Upper lobe of left lung (tissue), 6 donors: ENCODE data around the gene PPP1R12B. TPM values are rescaled to one million over a fixed set of nuclear protein-coding genes. Genes with fewer than 3 reads are reported as not detected.
"Not testable (repeated sequence)": the region's sequence is repeated elsewhere in the genome, so short reads cannot be mapped to it uniquely, and the experiment has no call there.

ENCODE experiments used
- ATAC-seq, 2 donors: fragments of 200-7000 bp; cut with Tn5 transposase; one replicate each; pipeline ENCODE4 v1.9.1; 2022; ENCODE audit warnings: mild to moderate bottlenecking in 2 of 2, moderate library complexity in 2 of 2; ENCODE audit not compliant: low FRiP score in 2 of 2
- DNase-seq, 2 donors: peaks; one replicate each; pipeline ENCODE4 v3.0.0-alpha.2; 2019 to 2020
- H3K27ac ChIP-seq, 4 donors: fragments of 200-600 bp; sonication (generic); one replicate each; pipeline ENCODE4 v1.5.1; 2016 to 2019
- H3K27me3 ChIP-seq, 4 donors: fragments of 200-600 bp; sonication (generic); one replicate each; pipeline ENCODE4 v1.5.1; 2017 to 2019
- H3K36me3 ChIP-seq, 4 donors: fragments of 200-600 bp; sonication (generic); one replicate each; pipeline ENCODE4 v1.5.1; 2016 to 2019
- H3K4me1 ChIP-seq, 4 donors: fragments of 200-600 bp; sonication (generic); one replicate each; pipeline ENCODE4 v1.5.1; 2018 to 2019
- H3K4me3 ChIP-seq, 4 donors: fragments of 200-600 bp; sonication (generic); one replicate each; pipeline ENCODE4 v1.5.1; 2017 to 2019; ENCODE audit warnings: mild to moderate bottlenecking in 2 of 4, moderate library complexity in 1 of 4
- H3K9me3 ChIP-seq, 4 donors: fragments of 200-600 bp; sonication (generic); one replicate each; pipeline ENCODE4 v1.5.1; 2018 to 2019
- CTCF ChIP-seq, 6 experiments: fragments of 450-650 bp in 4 of 6; fragments of 200-600 bp in 2 of 6; sonication (generic) in 2 of 6; IDR thresholded peaks; one replicate each; pipeline ENCODE4 v1.5.1; 2016 to 2019; ENCODE audit warnings: antibody characterized with exemption in 6 of 6
- EP300 ChIP-seq, 4 donors: sonication (generic); formaldehyde crosslinking; IDR thresholded peaks; one replicate each; pipeline ENCODE4 v1.5.1; 2017; ENCODE audit warnings: antibody characterized with exemption in 4 of 4, control low read depth in 2 of 4
- POLR2A ChIP-seq, 4 donors: fragments of 450-650 bp; IDR thresholded peaks; one replicate each; pipeline ENCODE4 v1.5.1; 2016 to 2017; ENCODE audit warnings: antibody characterized with exemption in 4 of 4, mild to moderate bottlenecking in 2 of 4
- POLR2AphosphoS5 ChIP-seq, 2 donors: sonication (generic); formaldehyde crosslinking; IDR thresholded peaks; one replicate each; pipeline ENCODE4 v1.5.1; 2017; ENCODE audit warnings: antibody characterized with exemption in 2 of 2
- WGBS, 2 donors: methylation state at CpG; one replicate each; pipeline ENCODE4 v1.1.5; 2017 to 2018; 5-methylcytosine and 5-hydroxymethylcytosine counted together
- total RNA-seq, 6 donors: library from RNA; depleted of rRNA in 4 of 6; stranded (reverse); fragments of >200 nt in 4 of 6; gene quantifications; one replicate each; pipeline versions ENCODE4 v1.1.0 to v1.2.1, GENCODE V29; 2016 to 2021
- donor health status: DM: no; HTN: no; CAD: no; lungs with moderate emphysema.
- donor health status: DM: no; HTN: yes; CAD: no; lungs with severe emphysema.

Gene PPP1R12B
- total RNA-seq, 6 donors from 2014 or later: 27.6 to 120 (median 40.5) TPM

- H3K4me3 ChIP-seq: no peak overlapping the region
- peaks cover 20 to 37% (median 28%) of the 10 kb centered on the region in 4 donors for H3K4me1 ChIP-seq
- TF ChIP-seq EP300 (IDR thresholded peaks at IDR 0.05) (no peak), CTCF (IDR thresholded peaks at IDR 0.05) (no peak), POLR2AphosphoS5 (IDR thresholded peaks at IDR 0.05) (no peak), POLR2A (IDR thresholded peaks at IDR 0.05) (no peak)
- no peaks in the 10 kb centered on the region for H3K9me3 ChIP-seq
- ATAC-seq (no peak), DNase-seq (no peak)
- peaks cover 3 to 36% (median 15%) of the 10 kb centered on the region in 4 donors for H3K36me3 ChIP-seq
- no peaks in the 10 kb centered on the region for H3K27me3 ChIP-seq
- no peak overlapping the region for H3K27ac ChIP-seq
- WGBS, 2 donors: 65 to 94% methylated on average over 1 of the region's 1 CpG
These were observed 232.1 kb downstream of the PPP1R12B start for GRCh38 chr1:202580619-202581018.

GRCh38 chr1:202582350-202582749 lies 233.9 kb downstream of the PPP1R12B start:
- 94% methylated on average over 5 of the region's 5 CpGs for WGBS, 2 donors
- not testable (repeated sequence) for ATAC-seq, DNase-seq

GRCh38 chr1:202584707-202585589 lies 236.4 kb downstream of the PPP1R12B start:
- H3K36me3 ChIP-seq: peaks cover 3 to 36% (median 15%) of the 10 kb centered on the region in 4 donors
- no peaks in the 10 kb centered on the region for H3K9me3 ChIP-seq
- H3K4me3 ChIP-seq: no peak overlapping the region
- no peak for DNase-seq
- TF ChIP-seq POLR2AphosphoS5 (IDR thresholded peaks at IDR 0.05) (no peak), CTCF (IDR thresholded peaks at IDR 0.05) (no peak), EP300 (IDR thresholded peaks at IDR 0.05) (no peak), POLR2A (IDR thresholded peaks at IDR 0.05) (no peak)
- 86 to 89% methylated on average over 8 of the region's 8 CpGs for WGBS, 2 donors
- no peaks in the 10 kb centered on the region for H3K27me3 ChIP-seq
- no peak for ATAC-seq
- peak overlapping the region in 1 of 4 donors; percentile 46 for H3K27ac ChIP-seq
- H3K4me1 ChIP-seq: peaks cover 23 to 37% (median 27%) of the 10 kb centered on the region in 4 donors

More at GRCh38 chr1:202582350-202582749, 233.9 kb downstream of the PPP1R12B start:
- not testable (repeated sequence) for H3K27me3 ChIP-seq, H3K27ac ChIP-seq, H3K4me3 ChIP-seq, H3K9me3 ChIP-seq
- Histone ChIP-seq H3K36me3 (peaks cover 3 to 36% (median 15%) of the 10 kb centered on the region in 4 donors), H3K4me1 (peaks cover 23 to 35% (median 25%) of the 10 kb centered on the region in 4 donors)

- ATAC-seq (no peak), DNase-seq (no peak)
- Histone ChIP-seq H3K36me3 (peaks cover 3 to 31% (median 12%) of the 10 kb centered on the region in 4 donors), H3K4me3 (no peak overlapping the region), H3K27me3 (no peaks in the 10 kb centered on the region), H3K9me3 (no peaks in the 10 kb centered on the region), H3K4me1 (peaks cover 23 to 41% (median 30%) of the 10 kb centered on the region in 4 donors), H3K27ac (peak overlapping the region in 1 of 4 donors; percentile 46)
- no peak for TF ChIP-seq CTCF (IDR thresholded peaks at IDR 0.05)
- no peak for TF ChIP-seq POLR2AphosphoS5 (IDR thresholded peaks at IDR 0.05)
- TF ChIP-seq EP300 (IDR thresholded peaks at IDR 0.05): no peak
- no peak for TF ChIP-seq POLR2A (IDR thresholded peaks at IDR 0.05)
These were observed 237.1 kb downstream of the PPP1R12B start for GRCh38 chr1:202585590-202585933.

GRCh38 chr1:202586018-202586821 lies 237.7 kb downstream of the PPP1R12B start:
- no peak for TF ChIP-seq POLR2AphosphoS5 (IDR thresholded peaks at IDR 0.05)
- TF ChIP-seq CTCF (IDR thresholded peaks at IDR 0.05): no peak
- no peak for TF ChIP-seq EP300 (IDR thresholded peaks at IDR 0.05)
- no peak for TF ChIP-seq POLR2A (IDR thresholded peaks at IDR 0.05)
- DNase-seq (no peak), ATAC-seq (no peak)
- H3K4me1 ChIP-seq: peaks cover 23 to 44% (median 34%) of the 10 kb centered on the region in 4 donors
- no peaks in the 10 kb centered on the region for H3K27me3 ChIP-seq
- no peaks in the 10 kb centered on the region for H3K9me3 ChIP-seq
- peak overlapping the region in 1 of 4 donors; percentile 46 for H3K27ac ChIP-seq
- WGBS, 2 donors: 52 to 54% methylated on average over 2 to 4 of the region's 4 CpGs
- no peak overlapping the region for H3K4me3 ChIP-seq
- peaks cover 1 to 25% (median 6%) of the 10 kb centered on the region in 4 donors for H3K36me3 ChIP-seq
